HG03280 (cell line): ENCODE results near the gene CCS.
"Not testable (repeated sequence)": the region's sequence is repeated elsewhere in the genome, so short reads cannot be mapped to it uniquely, and the experiment has no call there.

ENCODE experiments used
- ATAC-seq: cut with Tn5 transposase; IDR thresholded peaks from one replicate; pipeline ENCODE4 v1.9.1; 2021; ENCODE audit warnings: mild to moderate bottlenecking, moderate library complexity; ENCODE audit not compliant: unreplicated experiment

Gene CCS

DNA sequence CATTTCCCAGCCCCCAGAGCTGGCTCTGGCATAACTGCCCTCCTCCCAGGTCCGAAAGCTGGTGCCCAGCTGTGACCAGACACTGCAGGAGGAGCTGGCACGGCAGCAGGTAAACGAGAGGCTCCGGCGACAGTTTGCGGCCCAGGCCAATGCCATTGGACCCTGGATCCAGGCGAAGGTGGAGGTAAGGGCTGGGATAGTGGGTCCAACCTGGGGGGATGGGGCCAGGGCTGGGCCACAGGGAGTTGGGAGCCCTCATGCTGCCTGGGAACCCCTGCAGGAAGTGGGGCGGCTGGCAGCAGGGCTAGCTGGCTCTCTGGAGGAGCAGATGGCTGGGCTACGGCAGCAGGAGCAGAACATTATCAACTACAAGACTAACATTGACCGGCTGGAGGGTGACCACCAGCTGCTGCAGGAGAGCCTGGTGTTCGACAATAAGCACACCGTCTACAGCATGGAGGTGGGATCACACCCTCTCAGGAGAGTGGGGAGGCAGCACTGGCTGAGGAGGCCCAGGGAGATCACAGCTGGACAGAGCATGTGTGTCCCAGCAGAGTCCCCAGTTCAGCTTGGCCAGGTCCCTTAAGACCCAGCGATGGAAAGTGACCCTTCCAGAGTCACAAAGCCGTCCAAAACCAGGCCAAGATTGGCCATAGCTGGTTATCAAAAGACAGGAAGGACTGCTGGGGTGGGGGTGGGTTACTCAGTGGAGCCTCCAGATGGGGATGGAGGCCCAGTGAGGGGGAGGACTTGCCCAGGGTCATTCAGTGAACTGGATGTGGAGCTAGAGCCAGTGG, 31.6 kb upstream of the CCS start:
- no peak for ATAC-seq

DNA sequence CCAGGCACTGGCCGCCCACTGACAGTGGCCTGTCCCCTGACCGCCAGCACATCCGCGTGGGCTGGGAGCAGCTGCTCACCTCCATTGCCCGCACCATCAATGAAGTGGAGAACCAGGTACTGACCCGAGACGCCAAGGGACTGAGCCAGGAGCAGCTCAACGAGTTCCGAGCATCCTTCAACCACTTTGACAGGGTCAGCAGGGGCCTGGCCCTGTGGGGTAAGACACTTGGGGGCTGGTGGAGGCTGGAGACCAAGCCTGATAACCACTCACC, 31.1 kb upstream of the CCS start:
- no peak for ATAC-seq

DNA sequence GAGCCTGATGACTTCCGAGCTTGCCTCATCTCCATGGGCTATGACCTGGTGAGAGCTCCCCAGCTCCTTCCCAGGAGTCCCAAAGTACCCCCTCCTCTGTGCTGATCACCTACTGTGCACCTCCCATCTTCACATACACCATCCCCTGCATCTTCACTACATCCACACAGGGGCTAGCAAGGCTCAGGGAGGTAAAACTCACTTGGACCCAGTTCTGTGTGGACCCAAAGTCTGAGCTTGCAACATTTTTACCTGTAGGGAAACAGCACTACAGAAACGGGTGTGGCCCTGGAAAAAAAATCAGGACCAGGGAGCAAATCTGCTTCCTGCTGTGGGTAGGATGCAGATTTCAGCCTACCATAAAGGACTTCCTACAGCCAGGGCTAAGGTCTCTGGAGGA, 30.7 kb upstream of the CCS start:
- ATAC-seq, result no peak

DNA sequence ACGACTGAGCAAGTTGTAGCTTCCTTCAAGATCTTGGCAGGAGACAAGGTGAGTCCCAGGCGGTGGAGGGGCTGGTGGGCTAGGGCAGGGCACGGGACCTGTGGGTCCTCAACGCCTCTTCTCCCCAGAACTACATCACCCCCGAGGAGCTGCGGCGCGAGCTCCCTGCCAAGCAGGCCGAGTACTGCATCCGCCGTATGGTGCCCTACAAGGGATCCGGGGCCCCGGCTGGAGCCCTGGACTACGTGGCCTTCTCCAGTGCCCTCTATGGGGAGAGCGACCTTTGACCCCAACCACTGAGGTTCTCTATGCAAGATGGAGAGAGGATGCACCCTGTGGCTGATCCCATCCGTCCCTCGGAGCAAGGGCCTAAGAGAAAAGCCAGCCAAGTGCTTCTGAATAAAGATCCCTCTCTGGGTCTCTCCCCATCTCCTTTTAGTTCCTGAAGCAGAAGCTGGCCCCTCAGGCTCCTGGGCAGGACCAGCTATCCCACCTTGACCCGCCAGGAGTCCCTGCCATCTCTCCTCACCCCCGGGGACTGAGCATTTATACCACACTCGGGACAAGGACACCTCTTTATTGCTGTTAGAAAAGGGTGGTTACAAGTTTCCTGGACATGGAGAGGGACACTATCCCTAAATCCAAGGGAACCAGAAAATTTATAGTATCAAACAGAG, 29.9 kb upstream of the CCS start:
- ATAC-seq, result no peak

DNA sequence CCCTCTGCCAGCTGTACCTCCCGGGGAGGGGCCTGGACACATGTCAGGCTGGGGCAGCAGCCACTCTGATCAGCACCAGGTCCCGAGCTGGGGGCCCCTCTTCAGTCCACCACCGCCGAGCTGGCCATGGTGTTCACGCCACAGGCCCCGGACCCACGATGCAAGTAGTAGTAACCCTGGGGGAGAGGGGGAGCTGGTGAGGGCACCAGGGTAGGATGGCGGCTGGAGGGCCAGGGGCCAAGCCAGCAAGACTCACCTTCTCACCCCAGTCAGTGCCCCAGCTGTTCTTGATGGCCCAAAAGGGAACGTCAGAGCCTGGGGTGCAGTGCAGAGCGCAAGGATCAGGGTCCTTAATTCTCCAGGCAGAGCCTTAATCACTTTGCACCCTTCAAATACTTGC, 29.2 kb upstream of the CCS start:
- no peak for ATAC-seq

DNA sequence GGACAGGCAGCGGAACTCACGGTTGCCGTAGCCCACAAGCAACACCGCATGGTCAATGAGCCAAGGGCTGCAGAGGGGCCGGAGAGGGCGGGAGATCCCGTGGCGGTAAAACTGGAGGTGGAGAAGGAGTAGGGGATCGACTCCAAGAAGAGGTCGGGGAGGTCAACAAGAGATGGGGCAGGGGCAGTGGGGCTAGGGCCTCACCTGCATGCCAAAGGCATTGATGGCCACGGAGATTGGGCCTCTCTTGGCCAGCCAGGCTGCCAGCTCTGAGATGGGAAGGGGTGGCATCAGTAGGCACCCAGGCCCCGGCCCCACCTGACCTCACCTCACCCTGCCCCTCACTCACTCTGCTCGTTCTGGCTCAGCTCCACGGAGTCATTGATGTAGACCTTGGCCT, 28.4 kb upstream of the CCS start:
- no peak for ATAC-seq

DNA sequence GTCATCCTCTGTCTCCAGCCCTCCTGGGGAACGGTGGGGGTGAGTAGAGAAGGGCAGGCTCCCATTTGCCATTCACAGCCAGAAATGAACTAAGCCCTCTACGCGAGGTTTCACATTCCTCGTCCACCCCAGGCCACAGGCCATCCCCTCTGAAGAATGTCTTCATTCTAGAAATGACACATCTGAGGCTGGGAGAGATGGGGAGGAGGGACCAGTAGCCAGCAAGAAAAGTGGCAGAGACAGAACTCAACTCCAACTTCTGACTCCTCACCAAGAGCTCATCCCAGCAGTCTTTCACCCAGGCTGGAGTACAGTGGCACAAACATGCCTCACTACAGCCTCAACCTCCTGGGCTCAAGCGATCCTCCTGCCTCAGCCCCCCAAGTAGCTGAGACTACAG, 28.0 kb upstream of the CCS start:
- no peak for ATAC-seq

DNA sequence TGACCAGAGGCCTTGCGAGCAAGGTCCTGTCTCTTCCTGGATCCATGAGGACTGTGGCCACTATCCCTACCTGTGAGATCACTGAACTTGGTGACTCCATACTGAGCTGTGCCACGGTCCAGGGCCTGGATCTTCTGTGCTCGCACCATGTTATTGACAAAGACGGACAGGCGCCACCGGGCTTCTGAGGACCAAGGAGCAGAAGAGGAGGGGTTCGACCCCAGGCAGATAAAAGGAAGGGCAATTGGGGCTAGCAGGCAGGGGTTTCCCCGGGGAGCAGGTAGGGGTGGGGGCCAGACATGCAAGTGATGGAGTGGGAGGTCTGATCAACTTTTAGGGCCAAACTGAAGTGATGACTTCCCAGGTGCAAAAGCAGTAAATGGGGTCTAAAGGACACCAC, 26.8 kb upstream of the CCS start:
- ATAC-seq, result no peak

DNA sequence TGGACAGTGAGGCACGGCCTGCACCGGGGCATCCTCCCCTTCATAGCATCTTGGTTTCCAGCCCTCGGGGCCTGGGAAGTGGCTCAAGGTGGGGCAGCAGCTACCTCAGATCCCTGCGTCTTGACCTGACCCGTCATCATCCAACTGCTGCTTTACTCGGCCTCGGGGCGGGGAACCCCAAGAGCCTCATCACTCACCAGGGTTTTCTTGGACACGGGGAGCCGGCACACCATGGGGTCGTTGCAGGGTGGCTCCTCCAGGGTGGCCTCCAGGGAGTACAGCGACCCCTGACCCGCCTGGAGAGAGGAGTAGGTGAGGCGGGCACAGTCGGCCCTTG, 25.2 kb upstream of the CCS start:
- no peak for ATAC-seq

DNA sequence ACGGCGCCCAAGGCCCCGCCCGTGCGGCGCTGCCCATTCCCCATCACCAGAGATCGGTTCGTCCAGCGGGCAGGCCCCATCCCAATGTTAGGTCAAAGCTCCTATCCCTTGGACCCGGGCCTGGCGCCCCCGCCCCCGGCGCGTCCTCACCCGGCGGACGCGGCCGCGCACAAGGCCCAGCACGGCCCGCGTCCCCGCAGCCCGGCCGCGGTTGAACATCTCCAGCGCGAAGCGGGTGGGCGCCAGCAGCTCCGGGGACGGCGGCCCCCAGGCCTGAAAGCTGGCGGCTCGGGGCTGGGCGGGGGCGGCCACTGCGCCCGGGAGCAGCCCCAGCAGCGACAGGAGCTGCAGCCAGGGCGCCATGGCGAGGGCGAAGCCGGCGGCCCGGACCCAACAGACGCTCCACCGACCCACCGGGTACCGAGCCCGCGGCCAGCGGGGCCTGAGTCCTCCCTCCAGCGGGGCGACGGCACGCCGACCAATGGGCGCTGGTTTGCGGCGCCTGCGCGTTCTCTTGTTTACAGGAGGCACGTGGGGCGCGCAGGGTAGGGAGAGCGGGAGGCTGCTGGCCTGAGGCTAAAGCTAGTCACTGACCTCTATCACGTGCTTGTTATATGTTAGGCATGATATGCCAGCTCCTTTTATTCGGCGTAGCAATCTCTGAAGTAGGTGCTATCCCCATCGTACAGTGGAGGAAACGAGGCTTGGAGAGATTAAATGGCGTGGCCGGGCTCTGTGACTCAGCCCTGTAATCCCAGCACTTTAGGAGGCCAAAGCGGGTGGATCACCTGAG, 24.7 kb upstream of the CCS start, which contains the start of gene CTSF:
Gene CTSF (minus strand): TSS at position 483 of the 793 bp plus-strand sequence. CDS start 120 bp downstream, at position 363.
- no peak for ATAC-seq

DNA sequence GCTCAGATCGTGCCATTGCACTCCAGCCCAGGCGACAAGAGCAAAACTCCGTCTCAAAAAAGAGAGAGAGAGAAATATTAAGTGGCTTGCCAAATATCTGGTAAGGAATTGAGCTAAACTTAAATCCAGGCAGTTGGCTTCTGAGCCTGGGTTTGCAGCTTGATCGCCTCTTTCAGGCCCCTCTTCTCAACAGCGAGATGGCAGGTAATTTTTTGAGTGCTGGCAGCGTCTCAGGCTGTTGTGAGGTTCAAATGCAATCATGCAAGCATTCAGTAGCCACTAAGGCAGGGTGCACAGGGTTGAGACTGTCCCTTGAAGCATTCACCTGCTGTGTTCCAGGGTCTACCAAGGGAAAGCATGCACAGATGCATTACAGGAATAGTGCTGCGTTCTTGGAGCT, 23.9 kb upstream of the CCS start:
- no peak for ATAC-seq

DNA sequence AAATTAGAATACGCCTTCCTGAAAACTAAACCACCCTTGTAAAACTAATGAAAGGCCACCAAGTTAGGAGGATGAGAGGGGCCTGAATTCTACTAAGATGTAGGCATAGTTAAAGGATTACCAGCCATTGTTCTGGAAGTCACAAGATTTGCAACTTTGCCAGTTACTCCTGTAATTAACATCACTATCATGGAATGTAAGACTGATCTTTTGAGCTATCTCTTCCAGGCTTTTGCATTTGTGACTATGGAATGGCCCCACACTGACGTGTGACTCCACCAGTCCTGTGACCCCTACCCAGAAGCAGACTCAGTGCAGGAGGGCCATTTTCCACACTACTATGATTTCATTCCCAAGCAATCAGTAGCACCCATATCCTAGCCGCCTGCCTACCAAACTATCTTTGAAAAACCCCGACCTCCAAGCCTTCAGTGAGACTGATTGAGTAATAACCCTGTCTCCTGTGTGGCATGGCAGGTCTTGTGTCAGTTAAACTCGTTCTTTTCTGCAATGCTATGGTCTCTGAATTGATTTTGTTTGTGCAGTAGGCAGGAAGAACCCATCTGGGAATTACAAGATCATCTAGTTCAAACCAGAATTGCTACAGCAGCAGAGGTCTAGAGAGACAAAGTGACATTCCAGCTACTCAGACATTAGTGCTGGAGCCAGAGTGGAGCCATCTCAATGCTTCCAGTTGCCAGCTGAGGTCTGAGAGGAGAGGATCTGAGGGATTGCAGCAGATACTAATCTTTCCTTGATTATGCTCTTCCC, 22.7 kb upstream of the CCS start:
- ATAC-seq, result no peak

DNA sequence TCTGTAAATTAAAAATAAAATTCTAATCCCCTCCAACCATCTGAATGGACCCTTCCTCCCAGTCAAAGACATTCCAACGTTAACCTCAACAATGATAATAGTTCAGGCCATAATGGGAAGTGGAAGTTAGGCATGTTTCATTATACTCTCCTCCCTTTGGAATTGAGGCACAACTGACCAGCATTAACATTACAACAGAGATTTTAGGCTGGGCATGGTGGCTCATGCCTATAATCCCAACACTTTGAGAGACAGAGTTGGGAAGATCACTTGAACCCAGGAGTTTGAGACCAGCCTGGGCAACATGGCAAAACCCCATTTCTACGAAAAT, 22.2 kb upstream of the CCS start:
- no peak for ATAC-seq

DNA sequence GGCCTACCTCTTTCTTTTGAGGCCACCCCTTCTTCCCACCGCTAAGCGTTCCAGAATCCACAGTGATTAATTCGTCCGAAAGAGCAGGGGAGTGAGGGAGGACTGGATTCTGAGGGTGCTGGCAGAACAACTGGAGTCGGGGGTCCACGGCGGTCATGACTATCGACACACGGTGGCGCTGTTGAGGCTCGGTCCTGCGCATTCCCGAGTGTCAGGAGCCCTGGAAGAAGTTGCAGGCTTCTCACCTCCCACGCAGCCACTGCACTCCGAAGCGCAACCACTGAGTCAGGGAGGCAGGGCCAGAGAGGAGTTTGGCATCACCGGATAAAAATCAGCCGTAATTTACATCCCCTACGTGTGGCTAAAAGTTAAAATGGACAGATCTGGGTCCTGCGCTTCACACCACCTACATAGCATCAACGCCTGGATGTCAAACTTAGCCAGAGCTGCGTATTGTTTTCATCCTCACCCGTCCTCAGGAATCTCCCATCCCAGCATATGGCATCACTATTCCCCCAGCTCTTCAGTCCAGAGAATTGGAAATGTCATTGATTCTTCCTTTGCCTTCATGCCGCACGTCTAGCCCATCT, 13.9 kb upstream of the CCS start:
- no peak for ATAC-seq

DNA sequence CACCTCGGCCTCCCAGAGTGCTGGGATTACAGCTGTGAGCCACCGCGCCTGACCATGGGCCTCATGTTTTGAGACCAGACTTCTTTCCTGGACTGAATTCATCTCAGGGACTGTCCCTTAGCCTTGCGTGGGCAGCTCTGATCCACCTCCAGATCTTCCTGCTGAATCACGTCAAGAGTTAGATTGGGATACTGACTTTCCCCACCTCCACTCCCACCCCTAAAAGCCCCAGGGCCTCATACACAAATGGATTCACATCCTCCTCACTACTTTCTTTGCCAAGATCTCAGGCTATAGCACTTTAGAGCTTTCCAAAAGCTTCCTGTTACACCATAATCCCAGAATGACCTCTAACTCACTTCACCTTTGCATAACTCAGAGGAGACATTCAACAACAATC, 12.2 kb upstream of the CCS start:
- ATAC-seq, result no peak

DNA sequence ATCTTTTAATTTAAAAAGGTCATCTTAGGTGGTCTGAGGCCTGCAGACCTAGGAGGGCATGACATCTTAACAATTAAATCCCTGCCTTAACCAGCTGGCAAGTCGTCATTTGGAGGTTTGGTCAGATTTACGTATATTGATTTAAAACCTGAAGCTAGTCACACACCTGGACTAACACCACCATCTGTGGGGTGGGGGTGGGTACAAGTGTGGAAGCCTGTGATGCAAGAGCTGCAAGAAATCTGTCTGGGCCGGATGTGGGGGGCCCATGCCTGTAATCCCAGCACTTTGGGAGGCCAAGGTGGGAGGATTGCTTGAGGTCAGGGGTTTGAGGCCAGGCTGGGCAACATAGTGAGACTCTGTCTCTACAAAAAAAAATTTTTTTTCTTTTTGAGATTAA, 11.7 kb upstream of the CCS start:
- no peak for ATAC-seq

DNA sequence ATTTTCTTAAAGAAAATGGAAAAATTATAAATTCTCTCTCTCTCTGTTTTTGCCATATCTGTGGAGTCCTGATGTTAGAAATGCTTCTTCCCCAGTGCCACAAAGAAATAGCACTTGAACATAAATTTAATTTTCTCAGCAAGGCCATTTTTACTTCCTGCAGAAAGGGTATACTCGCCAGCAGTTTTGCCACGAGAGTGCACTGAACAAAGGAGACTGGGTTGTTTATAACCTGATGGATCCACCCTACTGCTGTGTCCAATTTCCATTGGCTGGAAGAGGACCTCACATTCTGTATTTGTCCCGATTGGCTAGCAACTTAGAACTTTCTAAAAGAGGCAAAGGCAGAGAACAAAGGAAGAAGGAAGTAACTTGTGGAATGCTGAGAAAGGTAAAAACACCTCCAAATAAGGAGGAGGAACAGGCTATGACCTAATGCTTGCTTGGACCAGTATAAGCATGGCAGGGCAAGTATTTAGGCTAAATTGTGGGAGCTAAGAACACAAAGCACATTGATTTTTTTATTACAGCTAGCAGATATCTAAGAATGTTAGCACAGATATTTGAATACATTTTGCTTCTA, 10.3 kb upstream of the CCS start:
- ATAC-seq, result not testable (repeated sequence)

DNA sequence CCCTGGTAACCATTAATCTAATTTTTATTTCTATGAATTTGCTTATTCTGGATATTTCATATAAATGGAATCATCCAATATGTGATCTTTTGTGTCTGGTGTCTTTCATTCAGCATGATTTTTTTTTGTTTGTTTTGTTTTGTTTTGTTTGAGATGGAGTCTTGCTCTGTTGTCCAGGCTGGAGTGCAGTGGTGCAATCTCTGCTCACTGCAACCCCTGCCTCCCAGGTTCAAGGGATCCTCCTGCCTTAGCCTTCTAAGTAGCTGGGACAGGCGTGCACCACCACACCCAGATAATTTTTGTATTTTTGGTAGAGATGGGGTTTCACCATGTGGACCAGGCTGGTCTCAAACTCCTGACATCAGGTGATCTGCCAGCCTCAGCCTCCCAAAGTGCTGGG, 7.5 kb upstream of the CCS start:
- ATAC-seq, result not testable (repeated sequence)

DNA sequence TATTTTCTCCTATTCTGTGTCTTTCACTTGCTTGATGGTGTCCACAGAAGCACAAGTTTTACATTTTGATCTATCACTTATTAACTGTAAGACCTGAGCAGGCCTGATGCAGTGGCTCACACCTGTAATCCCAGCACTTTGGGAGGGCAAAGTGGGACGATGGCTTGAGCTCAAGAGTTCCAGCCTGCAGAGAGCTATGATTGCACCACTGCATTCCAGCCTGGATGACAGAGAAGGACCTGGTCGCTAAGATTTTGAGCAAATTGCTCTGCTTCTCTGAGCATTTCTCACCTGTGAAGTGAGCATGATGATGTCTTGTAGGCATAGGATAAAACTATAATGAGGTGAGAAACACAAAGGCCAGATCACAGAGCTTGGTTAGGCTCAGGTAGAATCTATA, 6.8 kb upstream of the CCS start:
- no peak for ATAC-seq

DNA sequence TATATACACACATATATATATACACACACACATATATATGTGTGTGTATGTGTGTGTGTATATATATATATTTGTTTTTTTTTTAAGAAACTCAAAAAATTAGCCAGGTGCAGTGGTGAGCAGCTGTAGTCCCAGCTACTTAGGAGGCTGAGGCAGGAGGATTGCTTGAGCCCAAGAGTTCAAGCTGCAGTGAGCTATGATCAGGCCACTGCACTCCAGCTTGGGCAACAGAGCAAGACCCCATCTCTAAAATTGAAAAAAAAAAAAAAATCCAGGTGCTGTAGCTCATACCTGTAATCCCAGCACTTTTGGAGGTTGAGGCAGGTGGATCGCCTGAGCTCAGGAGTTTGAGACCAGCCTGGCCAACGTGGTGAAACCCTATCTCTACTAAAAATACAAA, 3.7 kb upstream of the CCS start:
- ATAC-seq, result not testable (repeated sequence)
